GM23248 (cell line): ENCODE results near the gene ADH4.

Experiments used
- EZH2 ChIP-seq: fragments of 200-600 bp; sonication (generic); IDR thresholded peaks from 2 replicates; pipeline ENCODE4 v1.6.1; 2018; ENCODE audit warnings: antibody characterized with exemption, mild to moderate bottlenecking; ENCODE audit not compliant: insufficient read depth, poor library complexity, severe bottlenecking
- EZH2phosphoT487 ChIP-seq: fragments of 200-600 bp; sonication (generic); IDR thresholded peaks from 2 replicates; pipeline ENCODE4 v1.6.1; 2018; ENCODE audit warnings: antibody characterized with exemption, moderate library complexity, mild to moderate bottlenecking, low read depth; ENCODE audit not compliant: insufficient read depth

GRCh38 chr4:99190336-99190735 is 46.2 kb upstream of the ADH4 start:
- TF ChIP-seq EZH2 (no peak), EZH2phosphoT487 (no peak)
